GM23248 (cell line): ENCODE data around the gene CHKB.

Experiments
- EZH2 ChIP-seq: fragments of 200-600 bp; sonication (generic); IDR thresholded peaks from 2 replicates; pipeline ENCODE4 v1.6.1; 2018; ENCODE audit warnings: antibody characterized with exemption, mild to moderate bottlenecking; ENCODE audit not compliant: insufficient read depth, poor library complexity, severe bottlenecking
- EZH2phosphoT487 ChIP-seq: fragments of 200-600 bp; sonication (generic); IDR thresholded peaks from 2 replicates; pipeline ENCODE4 v1.6.1; 2018; ENCODE audit warnings: antibody characterized with exemption, moderate library complexity, mild to moderate bottlenecking, low read depth; ENCODE audit not compliant: insufficient read depth

GRCh38 chr22:50627642-50628542 lies 45.2 kb upstream of the CHKB start, which contains the start of gene ARSA:
- no peak for TF ChIP-seq EZH2
- no peak for TF ChIP-seq EZH2phosphoT487
